GM12878 (cell line): ENCODE data around the gene NEUROD6. TPM values are rescaled to one million over a fixed set of nuclear protein-coding genes. Genes with fewer than 3 reads are reported as not detected.

ENCODE experiments used
- ATAC-seq: fragments of 200-7000 bp; cut with Tn5 transposase; 3 replicates; pipeline ENCODE4 v1.9.1; 2020; ENCODE audit warnings: mild to moderate bottlenecking, moderate library complexity
- BruUV-seq: library from RNA; stranded (reverse); fragments of 400-500 nt; replicated peaks from 2 replicates; lab custom pipeline; 2021; lab: Mats Ljungman, UMichigan
- CTCF ChIA-PET: fragments of 300-600 bp; sonication (Branson Sonifier 250); formaldehyde crosslinking; extraction: SDS; loops from one replicate; lab custom pipeline; 2021; ENCODE audit warnings: inconsistent platforms; lab: Yijun Ruan, JAX
- POLR2A ChIA-PET: fragments of 350-600 bp; formaldehyde crosslinking; extraction: SDS; loops from one replicate; lab custom pipeline; 2021; ENCODE audit warnings: inconsistent platforms; lab: Charles Lee
- RAD21 ChIA-PET: fragments of 300-600 bp; sonication (Branson Sonifier 250); formaldehyde crosslinking; loops from one replicate; lab custom pipeline; 2023; ENCODE audit warnings: antibody characterized with exemption; ENCODE audit not compliant: unreplicated experiment; lab: Charles Lee
- SMC1A ChIA-PET: fragments of 300-600 bp; sonication (Branson Sonifier 250); formaldehyde crosslinking; loops from one replicate; lab custom pipeline; 2023; ENCODE audit not compliant: unreplicated experiment, uncharacterized antibody; lab: Charles Lee
- DNase-seq: peaks from one replicate; pipeline ENCODE4 v3.0.0-alpha.2; 2011; ENCODE audit warnings: low read depth, low spot score
- FAIRE-seq: peaks from 3 replicates; lab custom pipeline; 2011; peaks lifted over from hg19 to GRCh38; lab: Jason Lieb, UNC
- H2AFZ ChIP-seq: 2 replicates; pipeline ENCODE4 v1.6.0; 2011; ENCODE audit warnings: low read depth, low read length, control low read depth; ENCODE audit not compliant: control insufficient read depth
- H3K27ac ChIP-seq: 2 replicates; pipeline ENCODE4 v1.5.1; 2011; ENCODE audit warnings: control low read depth; ENCODE audit not compliant: control insufficient read depth, insufficient read depth
- H3K27me3 ChIP-seq, 2 experiments: replicated peaks in 1 of 2; 2 replicates each; pipeline versions ENCODE4 v1.6.0 to v1.6.1; 2011; ENCODE audit warnings: low read length in 1 of 2; ENCODE audit not compliant: control insufficient read depth in 2 of 2, insufficient read depth in 2 of 2
- H3K36me3 ChIP-seq, 2 experiments: 2 replicates each; pipeline ENCODE4 v1.5.1; 2011; ENCODE audit warnings: low read length in 1 of 2; ENCODE audit not compliant: control insufficient read depth in 2 of 2, insufficient read depth in 2 of 2
- H3K4me1 ChIP-seq: 2 replicates; pipeline ENCODE4 v1.6.1; 2011; ENCODE audit warnings: mild to moderate bottlenecking, low read length, moderate library complexity, mixed read lengths; ENCODE audit not compliant: control insufficient read depth, insufficient read depth
- H3K4me2 ChIP-seq: 2 replicates; pipeline ENCODE4 v1.6.0; 2011; ENCODE audit warnings: control low read depth; ENCODE audit not compliant: control insufficient read depth, insufficient read depth
- H3K4me3 ChIP-seq: fragments of 200-600 bp; sonication (generic); 2 replicates; pipeline ENCODE4 v1.5.1; 2016
- H3K79me2 ChIP-seq: 2 replicates; pipeline ENCODE4 v1.6.0; 2011; ENCODE audit warnings: low read length; ENCODE audit not compliant: control insufficient read depth, insufficient read depth
- H3K9ac ChIP-seq: 2 replicates; pipeline ENCODE4 v1.8.0; 2011; ENCODE audit warnings: low read length, control low read depth, mixed read lengths; ENCODE audit not compliant: control insufficient read depth, insufficient read depth
- H3K9me3 ChIP-seq: replicated peaks from 3 replicates; pipeline ENCODE4 v1.5.1; 2011; ENCODE audit warnings: mild to moderate bottlenecking, low read length; ENCODE audit not compliant: control insufficient read depth, insufficient read depth
- H4K20me1 ChIP-seq: 2 replicates; pipeline ENCODE4 v1.6.0; 2011; ENCODE audit not compliant: control insufficient read depth, insufficient read depth
- EP300 ChIP-seq, 2 experiments: fragments of 150-350 bp in 1 of 2; IDR thresholded peaks; 2 replicates each; pipeline ENCODE4 v1.6.1; 2011 to 2012; ENCODE audit warnings: low read depth in 2 of 2, low read length in 2 of 2, borderline replicate concordance in 1 of 2, improper control_type of control experiment in 1 of 2, inconsistent platforms in 1 of 2; ENCODE audit not compliant: control insufficient read depth in 1 of 2
- SMAD5 ChIP-seq: IDR thresholded peaks from 2 replicates; pipeline ENCODE4 v1.6.1; 2016; ENCODE audit warnings: antibody characterized with exemption, low read depth
- TAF1 ChIP-seq: IDR thresholded peaks from 2 replicates; pipeline ENCODE4 v1.6.1; 2011; ENCODE audit warnings: mild to moderate bottlenecking, low read depth, low read length, borderline replicate concordance
- TCF12 ChIP-seq: IDR thresholded peaks from 2 replicates; pipeline ENCODE4 v1.6.1; 2011; ENCODE audit warnings: low read depth, mild to moderate bottlenecking, low read length
- YY1 ChIP-seq: IDR thresholded peaks from 2 replicates; pipeline ENCODE4 v1.6.1; 2011; ENCODE audit warnings: low read depth, mild to moderate bottlenecking, low read length
- ZZZ3 ChIP-seq: IDR thresholded peaks from 2 replicates; pipeline ENCODE4 v1.6.1; 2011; ENCODE audit warnings: low read depth; ENCODE audit not compliant: control insufficient read depth, insufficient read length
- WGBS: methylation state at CpG from one replicate; pipeline ENCODE4 v1.1.6; 2016; ENCODE audit warnings: low lambda C conversion rate; ENCODE audit not compliant: insufficient replicate concordance, insufficient coverage; ENCODE audit errors: missing lambda C conversion rate; 5-methylcytosine and 5-hydroxymethylcytosine counted together
- in situ Hi-C: fragments of 300-500 bp; cut with MboI; formaldehyde crosslinking; loops from 9 replicates; pipeline ENCODE4 v1.14.3; 2018; ENCODE audit warnings: mixed read lengths
- intact Hi-C: fragments of 100-400 bp; cut with micrococcal nuclease; formaldehyde crosslinking; loops from one replicate; pipeline ENCODE4 v1.14.2; 2022; ENCODE audit not compliant: unreplicated experiment
- polyA plus RNA-seq, 11 experiments: library from polyadenylated mRNA; depleted of rRNA in 4 of 11; unstranded in 6 of 11; stranded (reverse) in 5 of 11; fragments of >200 nt; fragmentation: Nextera tagmentation in 4 of 11; fragmentation: Illumina TruSeq in 1 of 11; extraction: Ambion mirVana in 4 of 11; extraction: Trizol in 1 of 11; gene quantifications; 1 replicate in 1 of 11; 2 replicates in 10 of 11; pipeline versions ENCODE4 v1.2.1 to v1.2.3, GENCODE V29; 2011 to 2016; ENCODE audit warnings: inconsistent platforms in 2 of 11, missing spikeins in 2 of 11, low read depth in 1 of 11
- total RNA-seq, 4 experiments: library from RNA; depleted of rRNA in 3 of 4; stranded (reverse); fragments of >200 nt in 3 of 4; fragmentation: Illumina TruSeq in 1 of 4; extraction: Trizol in 1 of 4; gene quantifications; 2 replicates each; pipeline versions ENCODE4 v1.2.1 to v1.2.3, GENCODE V29; 2013 to 2021
- TF ChIP-seq, protein P1 (sequence below), 3 experiments: IDR thresholded peaks in 2 of 3; conservative IDR thresholded peaks in 1 of 3; 2 replicates each; pipeline ENCODE4 v1.5.1; 2011; ENCODE audit warnings: low read depth in 3 of 3, low read length in 3 of 3, mild to moderate bottlenecking in 3 of 3, control low read depth in 2 of 3, moderate library complexity in 2 of 3, inconsistent platforms in 1 of 3, mixed read lengths in 1 of 3; ENCODE audit not compliant: control insufficient read depth in 2 of 3, insufficient read depth in 1 of 3; ENCODE audit errors: extremely low read depth in 1 of 3
- TF ChIP-seq, protein P2 (sequence below): IDR thresholded peaks from 2 replicates; pipeline ENCODE4 v1.6.1; 2012; ENCODE audit warnings: low read length, inconsistent platforms
- TF ChIP-seq, protein P3 (sequence below): IDR thresholded peaks from 2 replicates; pipeline ENCODE4 v1.6.1; 2012; ENCODE audit warnings: low read depth, low read length, improper control_type of control experiment
- TF ChIP-seq, protein P4 (sequence below): fragments of 150-350 bp; IDR thresholded peaks from 2 replicates; pipeline ENCODE4 v1.6.1; 2014; ENCODE audit warnings: mild to moderate bottlenecking, low read depth, low read length

NEUROD6 gene
- total and polyA plus RNA-seq, 10 of the 15 experiments (the other 5 are each of a cell fraction or from before 2014, with no cell fraction given): not detected

DNA sequence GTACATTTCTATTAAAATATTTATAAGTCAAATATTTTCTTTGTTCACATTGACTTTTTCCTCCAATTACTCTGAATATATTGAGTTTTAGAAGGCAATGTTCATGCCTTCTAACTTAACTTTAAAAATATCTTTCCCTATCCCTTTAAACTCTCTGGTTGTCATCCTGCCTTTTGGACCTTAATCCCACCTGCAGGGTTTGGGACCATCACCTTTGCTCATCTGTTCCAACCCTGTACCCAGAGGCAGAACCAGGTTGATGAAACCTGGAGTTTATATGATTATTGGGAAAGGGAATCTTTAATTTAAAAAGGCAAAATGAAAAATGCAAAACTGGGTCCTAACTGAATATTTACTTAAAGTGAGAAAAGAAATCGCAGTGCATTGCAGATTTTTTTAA is 24.8 kb downstream of the NEUROD6 start (continued):
- TF ChIP-seq, protein P1, sequence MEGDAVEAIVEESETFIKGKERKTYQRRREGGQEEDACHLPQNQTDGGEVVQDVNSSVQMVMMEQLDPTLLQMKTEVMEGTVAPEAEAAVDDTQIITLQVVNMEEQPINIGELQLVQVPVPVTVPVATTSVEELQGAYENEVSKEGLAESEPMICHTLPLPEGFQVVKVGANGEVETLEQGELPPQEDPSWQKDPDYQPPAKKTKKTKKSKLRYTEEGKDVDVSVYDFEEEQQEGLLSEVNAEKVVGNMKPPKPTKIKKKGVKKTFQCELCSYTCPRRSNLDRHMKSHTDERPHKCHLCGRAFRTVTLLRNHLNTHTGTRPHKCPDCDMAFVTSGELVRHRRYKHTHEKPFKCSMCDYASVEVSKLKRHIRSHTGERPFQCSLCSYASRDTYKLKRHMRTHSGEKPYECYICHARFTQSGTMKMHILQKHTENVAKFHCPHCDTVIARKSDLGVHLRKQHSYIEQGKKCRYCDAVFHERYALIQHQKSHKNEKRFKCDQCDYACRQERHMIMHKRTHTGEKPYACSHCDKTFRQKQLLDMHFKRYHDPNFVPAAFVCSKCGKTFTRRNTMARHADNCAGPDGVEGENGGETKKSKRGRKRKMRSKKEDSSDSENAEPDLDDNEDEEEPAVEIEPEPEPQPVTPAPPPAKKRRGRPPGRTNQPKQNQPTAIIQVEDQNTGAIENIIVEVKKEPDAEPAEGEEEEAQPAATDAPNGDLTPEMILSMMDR (IDR thresholded peaks at IDR 0.05 in 2 of 3, conservative IDR thresholded peaks at IDR 0.05 in 1 of 3; ENCODE audit: control insufficient read depth in 2 of 3, extremely low read depth in 1 of 3, insufficient read depth in 1 of 3, low read depth in 3 of 3, low read length in 3 of 3): no peak
- TF ChIP-seq, protein P2, sequence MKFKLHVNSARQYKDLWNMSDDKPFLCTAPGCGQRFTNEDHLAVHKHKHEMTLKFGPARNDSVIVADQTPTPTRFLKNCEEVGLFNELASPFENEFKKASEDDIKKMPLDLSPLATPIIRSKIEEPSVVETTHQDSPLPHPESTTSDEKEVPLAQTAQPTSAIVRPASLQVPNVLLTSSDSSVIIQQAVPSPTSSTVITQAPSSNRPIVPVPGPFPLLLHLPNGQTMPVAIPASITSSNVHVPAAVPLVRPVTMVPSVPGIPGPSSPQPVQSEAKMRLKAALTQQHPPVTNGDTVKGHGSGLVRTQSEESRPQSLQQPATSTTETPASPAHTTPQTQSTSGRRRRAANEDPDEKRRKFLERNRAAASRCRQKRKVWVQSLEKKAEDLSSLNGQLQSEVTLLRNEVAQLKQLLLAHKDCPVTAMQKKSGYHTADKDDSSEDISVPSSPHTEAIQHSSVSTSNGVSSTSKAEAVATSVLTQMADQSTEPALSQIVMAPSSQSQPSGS: no peak

DNA sequence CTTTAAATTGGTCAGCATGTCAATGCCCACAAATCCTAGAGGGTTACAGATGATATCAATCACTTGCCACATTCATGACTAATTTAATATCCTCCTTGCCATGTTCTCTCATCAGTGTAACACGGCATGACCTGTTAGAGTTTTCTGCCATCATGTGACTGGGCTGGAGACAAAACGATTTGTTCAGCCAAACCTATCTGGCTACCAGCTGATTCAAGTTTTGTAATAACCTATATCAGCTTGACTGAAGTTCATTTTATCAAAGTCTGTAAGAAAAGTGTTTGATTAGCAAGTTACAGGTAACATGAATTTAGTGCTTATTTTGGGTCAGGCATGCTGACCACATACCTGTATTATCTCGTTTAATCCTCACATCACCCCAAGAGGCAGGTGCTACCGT is 25.7 kb downstream of the NEUROD6 start:
- H3K9ac ChIP-seq: no peak overlapping the region
- no peak for FAIRE-seq
- TF ChIP-seq, protein P3, sequence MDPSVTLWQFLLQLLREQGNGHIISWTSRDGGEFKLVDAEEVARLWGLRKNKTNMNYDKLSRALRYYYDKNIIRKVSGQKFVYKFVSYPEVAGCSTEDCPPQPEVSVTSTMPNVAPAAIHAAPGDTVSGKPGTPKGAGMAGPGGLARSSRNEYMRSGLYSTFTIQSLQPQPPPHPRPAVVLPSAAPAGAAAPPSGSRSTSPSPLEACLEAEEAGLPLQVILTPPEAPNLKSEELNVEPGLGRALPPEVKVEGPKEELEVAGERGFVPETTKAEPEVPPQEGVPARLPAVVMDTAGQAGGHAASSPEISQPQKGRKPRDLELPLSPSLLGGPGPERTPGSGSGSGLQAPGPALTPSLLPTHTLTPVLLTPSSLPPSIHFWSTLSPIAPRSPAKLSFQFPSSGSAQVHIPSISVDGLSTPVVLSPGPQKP: no peak
- TF ChIP-seq TCF12 (no peak), TAF1 (no peak), SMAD5 (no peak), ZZZ3 (no peak), YY1 (no peak), EP300 (IDR thresholded peaks at IDR 0.05; ENCODE audit: borderline replicate concordance in 1 of 2, control insufficient read depth in 1 of 2, low read depth in 2 of 2, low read length in 2 of 2) (no peak)
- TF ChIP-seq, protein P4, sequence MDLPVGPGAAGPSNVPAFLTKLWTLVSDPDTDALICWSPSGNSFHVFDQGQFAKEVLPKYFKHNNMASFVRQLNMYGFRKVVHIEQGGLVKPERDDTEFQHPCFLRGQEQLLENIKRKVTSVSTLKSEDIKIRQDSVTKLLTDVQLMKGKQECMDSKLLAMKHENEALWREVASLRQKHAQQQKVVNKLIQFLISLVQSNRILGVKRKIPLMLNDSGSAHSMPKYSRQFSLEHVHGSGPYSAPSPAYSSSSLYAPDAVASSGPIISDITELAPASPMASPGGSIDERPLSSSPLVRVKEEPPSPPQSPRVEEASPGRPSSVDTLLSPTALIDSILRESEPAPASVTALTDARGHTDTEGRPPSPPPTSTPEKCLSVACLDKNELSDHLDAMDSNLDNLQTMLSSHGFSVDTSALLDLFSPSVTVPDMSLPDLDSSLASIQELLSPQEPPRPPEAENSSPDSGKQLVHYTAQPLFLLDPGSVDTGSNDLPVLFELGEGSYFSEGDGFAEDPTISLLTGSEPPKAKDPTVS: no peak
- H3K4me2 ChIP-seq: no peak overlapping the region
- no peaks in the 10 kb centered on the region for H3K36me3 ChIP-seq
- no peak for ATAC-seq
- no peaks in the 10 kb centered on the region; a peak in 1 of 4 replicates for H3K27me3 ChIP-seq
- SMC1A ChIA-PET: no interaction called here
- no peaks in the 10 kb centered on the region for H3K9me3 ChIP-seq
- no peaks in the 10 kb centered on the region for H3K4me1 ChIP-seq
- DNase-seq: no peak
- no peak overlapping the region for H2AFZ ChIP-seq
- no peak overlapping the region for H3K27ac ChIP-seq
- 7% methylated on average over 4 of the region's 4 CpGs for WGBS
- H4K20me1 ChIP-seq: no peaks in the 10 kb centered on the region
- intact Hi-C loops: no loop called here
- no peaks in the 10 kb centered on the region for H3K79me2 ChIP-seq
- POLR2A ChIA-PET: no interaction called here
- RAD21 ChIA-PET: no interaction called here
- H3K4me3 ChIP-seq: no peak overlapping the region
- in situ Hi-C loops: no loop called here
- BruUV-seq: no TSS peak
- CTCF ChIA-PET: no interaction called here
